Occipital lobe (tissue), 2 donors: ENCODE data around the gene KIF25. TPM values are rescaled to one million over a fixed set of nuclear protein-coding genes. Genes with fewer than 3 reads are reported as not detected.
A peak's percentile ranks its signal among the peaks of the same experiment; 100 is the strongest.

Experiments used
- DNase-seq: peaks from one replicate; lab custom pipeline; 2025; lab: John Stamatoyannopoulos, UW
- total RNA-seq: library from RNA; depleted of rRNA; stranded (reverse); fragments of >200 nt; gene quantifications from one replicate; pipeline ENCODE4 v1.2.3, GENCODE V29; 2014

KIF25 gene
- total RNA-seq, 1 donor from 2014 or later = not detected

DNA sequence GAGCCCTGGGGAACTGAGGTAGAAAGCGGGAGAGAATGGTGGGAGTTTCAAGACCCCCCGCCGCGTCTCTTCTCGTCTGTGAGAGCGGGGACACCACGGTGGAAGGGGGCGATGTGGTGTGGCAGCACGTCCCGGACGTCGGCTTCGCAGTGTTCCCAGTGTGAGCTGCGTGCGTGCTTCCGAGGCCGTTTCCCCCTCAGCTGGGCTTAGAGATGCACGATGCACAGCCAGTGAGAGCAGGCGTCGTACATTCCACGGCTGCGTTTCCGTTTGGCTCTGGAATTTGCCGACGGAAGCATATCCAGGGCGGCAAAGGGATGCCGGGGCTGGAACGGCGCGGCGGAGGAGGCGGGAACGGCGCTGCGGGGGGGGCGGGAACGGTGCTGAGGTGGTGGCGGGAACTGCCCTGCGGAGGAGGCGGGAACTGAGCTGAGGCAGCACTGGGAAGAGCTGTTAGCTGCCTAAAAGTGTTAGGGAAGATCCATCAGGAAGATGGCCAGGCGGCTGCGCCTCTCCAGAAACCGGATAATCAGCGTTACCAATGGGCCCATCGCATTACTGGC is 37.7 kb downstream of the KIF25 start:
- peak; percentile 34 for DNase-seq

DNA sequence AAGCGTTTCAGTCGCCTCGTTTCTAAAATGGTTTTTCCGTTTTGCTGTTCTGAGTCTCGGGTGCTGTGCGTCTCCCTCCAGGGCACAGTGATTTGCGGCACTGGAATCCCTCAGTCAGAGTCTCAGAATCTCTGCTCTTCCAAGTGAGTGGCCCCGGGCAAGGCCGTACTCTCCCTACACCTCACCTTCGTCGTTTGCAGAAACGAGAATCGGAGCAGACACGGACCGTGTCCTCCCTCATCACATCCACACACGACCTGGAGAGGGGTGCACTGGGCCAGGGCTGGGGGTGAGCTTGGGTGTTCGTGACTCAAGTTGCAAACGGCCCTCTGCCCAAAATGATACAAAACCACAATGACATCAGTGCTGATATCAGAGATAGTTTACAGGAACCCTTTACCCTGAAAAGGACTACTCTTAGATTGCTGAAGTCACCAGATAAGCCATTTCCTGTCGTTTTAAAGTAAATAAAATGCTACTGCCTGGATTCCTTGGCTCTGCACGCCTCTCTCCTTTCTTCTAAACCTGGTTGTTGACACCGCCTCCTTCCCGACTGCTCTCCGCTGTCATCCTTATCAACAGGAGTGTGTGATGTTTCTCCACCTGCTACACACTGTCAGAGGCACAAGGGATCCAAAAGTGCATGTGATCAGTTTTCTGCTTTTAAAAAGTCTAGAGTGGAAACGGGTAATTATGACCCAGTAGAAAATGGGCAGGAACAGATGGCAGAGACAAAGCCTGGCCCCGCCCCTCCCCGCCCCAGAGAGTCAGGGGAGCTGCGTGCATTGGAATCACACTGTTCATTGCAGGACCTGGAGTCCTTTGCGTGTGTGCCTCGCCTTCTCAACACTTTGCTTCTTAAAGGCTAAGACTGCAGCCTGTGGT is 38.4 kb downstream of the KIF25 start:
- DNase-seq = no peak

DNA sequence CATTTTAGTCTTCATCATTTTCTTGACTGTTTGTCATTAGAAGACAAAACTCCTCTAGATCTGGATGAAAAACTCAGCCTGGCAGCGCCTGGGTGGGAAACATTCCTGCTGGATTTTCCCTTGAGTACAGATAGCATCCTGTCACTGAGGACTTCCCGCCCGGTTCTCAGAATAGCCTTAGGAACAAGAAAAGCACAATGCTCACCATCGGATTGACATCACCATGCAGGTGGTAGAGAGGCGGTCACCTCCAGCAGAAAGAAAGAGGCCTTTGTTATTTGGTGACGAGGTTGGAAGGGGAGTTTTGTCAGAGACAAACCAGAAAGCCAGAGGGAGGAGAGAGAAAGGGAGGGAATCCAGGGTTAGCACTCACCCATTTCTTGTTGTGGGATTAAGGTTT is 39.8 kb downstream of the KIF25 start:
- DNase-seq = no peak

DNA sequence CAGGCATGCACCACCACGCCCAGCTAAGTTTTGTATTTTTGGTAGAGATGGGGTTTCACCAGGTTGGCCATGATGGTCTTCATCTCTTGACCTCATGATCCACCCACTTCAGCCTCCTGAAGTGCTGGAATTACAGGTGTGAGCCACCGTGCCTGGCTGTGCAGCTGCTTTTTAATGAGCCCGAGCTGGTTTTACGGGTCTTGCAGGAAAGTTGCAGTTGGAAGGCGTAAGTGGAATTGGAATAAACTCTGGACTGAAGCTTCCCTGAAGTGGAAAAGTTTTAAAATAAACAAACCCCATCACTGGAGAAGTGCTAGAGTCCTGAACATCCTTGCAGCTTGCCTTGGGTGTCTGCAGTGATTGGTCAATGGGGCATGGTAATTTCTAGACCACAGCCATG is 40.4 kb downstream of the KIF25 start:
- DNase-seq = no peak

DNA sequence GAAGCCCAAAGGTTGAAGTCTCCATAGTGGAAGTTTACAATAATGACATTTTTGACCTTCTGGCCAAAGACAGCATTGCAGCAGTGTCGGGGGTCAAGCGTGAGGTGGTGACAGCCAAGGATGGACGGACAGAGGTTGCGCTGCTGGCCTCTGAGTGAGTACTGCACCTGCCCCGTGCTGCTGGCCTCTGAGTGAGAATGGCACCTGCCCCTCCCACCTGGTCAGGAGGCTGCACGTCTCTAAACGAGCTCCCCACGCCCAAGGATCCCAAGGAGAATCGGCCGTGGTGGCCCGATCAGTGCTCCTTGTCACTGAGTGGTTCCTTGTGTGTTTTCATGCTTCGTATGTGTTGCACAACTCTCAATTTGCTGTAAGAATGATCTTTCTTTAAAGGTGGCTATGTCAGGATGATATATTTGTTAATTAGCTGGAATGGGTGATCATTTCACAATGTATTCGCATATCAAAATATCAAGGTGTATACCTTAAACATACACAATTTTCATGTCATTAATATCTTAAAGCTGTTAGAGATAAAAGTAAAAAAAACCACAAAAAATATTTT is 41.2 kb downstream of the KIF25 start:
- no peak for DNase-seq

DNA sequence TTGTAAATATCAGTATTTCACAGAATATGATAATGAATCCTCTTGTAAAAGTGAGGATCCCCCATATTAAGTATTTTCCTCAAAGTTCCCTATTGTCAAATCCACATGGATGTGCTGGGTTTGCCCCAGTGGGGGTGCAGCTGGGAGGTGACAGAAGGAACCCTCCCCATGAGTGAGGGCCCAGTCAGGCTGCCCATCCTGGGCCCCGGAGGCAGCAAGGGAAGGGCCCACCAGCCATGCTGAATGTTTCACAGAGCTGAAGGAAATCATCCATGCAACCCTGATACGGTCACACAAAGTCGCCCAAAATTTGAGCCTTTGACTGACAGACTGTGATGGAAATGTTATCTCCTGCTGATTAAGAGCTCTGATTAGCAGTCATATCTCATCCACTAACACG is 41.8 kb downstream of the KIF25 start:
- no peak for DNase-seq

DNA sequence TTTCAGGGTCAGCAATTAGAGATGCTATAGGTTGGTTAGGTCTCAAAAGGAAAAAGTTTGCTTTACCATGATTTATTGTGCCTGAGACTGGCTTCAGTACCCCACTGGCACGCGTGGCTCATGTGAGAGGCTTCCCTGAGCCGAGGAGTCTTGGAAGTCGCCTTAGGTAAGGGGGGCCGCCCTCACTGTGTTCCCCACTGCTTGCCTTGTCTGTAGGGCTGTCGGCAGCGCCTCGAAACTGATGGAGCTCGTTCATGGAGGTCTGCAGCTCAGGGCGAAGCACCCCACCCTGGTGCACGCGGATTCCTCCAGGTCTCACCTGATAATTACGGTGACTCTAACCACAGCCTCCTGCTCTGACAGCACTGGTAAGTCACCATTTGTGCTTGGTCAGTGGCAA is 42.4 kb downstream of the KIF25 start:
- DNase-seq = no peak

DNA sequence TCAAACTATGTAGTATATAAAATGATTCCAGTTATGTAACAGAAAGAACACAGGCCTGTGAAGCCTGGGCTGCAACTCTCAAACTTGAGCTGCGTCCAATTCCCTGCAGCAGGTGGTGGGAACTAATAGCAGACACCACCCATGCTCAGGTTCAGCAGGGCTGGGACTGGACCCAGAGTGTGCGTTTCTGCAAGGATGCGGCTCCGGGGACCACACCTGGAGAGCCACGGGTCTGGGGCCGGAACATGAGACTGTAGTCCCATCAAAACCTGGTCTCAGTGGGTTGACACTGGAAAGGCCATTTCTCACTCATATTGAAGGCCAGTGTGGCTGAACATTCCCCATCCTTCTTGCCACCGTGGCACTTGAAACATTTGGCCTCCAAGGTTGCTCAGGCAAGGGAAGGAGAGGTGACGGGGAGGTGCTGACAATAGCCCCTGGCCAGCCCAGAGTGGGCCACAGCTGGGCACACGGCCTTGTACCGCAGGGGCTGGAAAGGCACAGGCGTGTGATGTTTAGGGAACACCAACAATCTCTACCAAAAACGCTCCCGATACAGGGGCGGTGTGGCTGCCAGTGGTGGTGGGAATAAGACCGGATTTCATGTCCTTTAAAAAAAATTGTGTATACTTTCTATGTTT is 43.5 kb downstream of the KIF25 start:
- DNase-seq = no peak

DNA sequence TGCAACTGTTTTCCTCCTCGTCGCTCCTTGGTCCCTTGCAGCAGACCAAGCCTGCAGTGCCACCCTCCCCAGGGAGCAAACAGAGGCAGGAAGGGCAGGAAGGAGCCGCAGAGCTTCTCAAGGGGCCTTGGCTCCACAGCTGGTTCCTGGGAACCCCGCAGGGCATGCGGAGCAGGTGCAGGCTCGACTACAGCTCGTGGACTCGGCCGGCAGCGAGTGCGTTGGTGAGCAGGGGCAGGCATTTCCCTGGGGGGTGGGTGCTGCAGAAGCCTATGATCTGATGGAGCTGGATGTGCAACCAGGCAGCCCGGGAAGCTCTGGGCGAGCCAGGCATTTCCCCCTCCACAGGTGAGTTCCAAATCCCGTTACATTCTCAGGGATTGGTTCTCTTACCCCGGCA is 44.5 kb downstream of the KIF25 start:
- DNase-seq = no peak

DNA sequence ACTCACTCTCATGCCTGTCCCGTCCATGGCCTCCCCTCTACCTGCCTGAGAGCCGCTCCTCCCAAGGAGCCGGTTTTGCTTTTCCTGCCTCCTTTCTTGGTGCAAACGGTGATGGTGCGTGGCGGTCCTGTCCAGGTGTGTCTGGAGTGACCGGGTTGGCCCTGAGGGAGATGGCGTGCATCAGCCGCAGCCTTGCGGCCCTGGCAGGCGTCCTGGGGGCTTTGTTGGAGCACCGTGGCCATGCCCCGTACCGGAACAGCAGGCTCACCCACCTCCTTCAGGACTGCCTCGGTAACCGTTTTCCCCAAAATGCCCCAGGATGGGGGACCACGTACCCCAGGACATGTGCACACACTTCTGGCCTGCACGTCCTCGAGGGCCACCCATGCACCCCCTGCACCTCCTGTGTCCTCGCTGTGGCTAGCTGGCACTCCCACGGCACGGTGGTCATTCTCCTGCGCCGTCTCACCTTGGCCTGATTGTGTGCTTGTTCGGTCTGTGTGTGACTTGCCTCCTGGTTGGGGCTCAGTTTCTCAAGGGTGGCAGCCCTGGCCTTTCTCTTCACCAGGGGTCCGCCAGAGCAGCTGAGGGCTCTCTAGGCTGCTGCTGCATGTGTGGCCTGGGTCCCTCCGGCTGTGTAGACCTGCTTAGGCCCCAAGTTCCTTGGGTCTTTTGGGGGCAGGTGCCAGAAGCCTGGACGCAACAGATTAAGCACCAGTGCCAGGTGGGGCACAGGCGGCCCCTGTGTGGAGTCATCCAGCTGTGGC is 45.1 kb downstream of the KIF25 start:
- DNase-seq = no peak

DNA sequence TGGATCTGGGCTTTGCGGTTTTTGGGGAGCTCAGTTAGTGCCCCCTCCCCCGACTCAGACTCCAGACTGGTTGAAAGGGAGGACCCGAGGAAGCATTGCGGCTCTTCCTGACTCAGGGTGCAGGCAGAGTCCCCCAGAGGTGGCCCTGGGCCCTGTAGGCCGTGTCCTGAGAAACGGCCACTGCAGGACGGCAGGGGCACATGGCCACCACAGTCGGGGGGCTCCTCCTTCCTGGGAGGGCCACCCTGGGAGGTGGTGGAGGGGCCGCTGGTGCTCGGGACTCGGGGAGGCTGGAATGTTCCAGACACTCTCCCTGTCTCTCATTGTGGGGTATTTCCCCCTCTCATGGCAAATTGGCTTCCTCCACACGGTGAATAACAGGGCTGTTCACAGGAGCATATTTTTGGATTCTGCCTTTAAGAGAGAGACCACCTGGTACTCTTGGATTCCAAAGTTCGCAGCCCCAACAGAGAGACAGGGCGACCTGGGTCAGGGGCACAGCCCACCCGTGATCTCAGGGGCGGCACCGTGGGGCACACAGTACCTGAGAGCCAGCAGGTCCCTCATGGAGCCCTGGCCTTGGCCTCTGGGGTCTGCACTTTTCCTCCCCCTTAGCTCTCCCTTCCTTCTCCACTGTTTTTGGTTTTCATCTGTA is 45.8 kb downstream of the KIF25 start:
- no peak for DNase-seq

DNA sequence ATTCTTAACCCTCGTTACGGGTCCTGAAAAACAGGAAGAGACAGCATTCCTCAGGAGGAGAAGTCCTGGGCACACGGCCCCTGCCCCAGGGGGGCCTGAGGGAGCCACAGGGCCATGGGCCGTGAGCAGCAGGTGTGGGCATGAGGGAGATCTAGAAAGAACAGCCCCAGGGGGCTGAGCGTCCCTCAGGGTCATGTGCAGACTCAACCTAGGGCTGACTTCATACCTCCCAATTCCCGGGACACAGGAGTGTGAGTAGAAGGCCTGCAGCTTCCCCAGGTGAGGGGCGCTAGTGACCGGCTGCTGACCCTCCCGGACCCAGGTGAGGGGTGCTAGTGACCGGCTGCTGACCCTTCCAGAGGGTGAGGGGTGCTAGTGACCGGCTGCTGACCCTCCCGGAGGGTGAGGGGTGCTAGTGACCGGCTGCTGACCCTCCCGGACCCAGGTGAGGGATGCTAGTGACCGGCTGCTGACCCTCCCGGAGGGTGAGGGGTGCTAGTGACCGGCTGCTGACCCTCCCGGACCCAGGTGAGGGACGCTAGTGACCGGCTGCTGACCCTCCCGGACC is 46.5 kb downstream of the KIF25 start:
- no peak for DNase-seq

DNA sequence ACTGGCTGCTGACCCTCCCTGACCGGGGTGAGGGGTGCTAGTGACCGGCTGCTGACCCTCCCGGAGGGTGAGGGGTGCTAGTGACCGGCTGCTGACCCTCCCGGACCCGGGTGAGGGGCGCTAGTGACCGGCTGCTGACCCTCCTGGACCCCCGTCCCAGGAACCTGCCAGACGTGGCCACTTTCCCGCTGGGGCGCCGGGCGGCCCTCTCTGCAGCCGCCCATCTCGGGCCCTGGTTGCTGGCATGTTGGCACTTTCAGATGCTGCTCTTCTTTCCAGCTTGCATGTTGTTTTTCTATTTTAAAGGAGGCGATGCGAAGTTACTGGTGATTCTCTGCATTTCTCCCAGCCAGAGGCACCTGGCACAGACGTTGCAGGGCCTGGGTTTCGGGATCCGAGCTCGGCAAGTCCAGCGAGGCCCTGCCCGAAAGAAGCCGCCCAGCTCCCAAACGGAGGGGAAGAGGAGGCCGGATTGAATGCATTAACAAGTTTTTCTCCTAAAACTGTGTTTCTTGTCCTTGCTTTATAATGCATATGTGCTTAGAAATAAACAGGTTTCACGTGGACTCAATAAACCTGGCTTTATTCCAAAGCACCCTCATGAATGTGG is 47.2 kb downstream of the KIF25 start:
- no peak for DNase-seq

DNA sequence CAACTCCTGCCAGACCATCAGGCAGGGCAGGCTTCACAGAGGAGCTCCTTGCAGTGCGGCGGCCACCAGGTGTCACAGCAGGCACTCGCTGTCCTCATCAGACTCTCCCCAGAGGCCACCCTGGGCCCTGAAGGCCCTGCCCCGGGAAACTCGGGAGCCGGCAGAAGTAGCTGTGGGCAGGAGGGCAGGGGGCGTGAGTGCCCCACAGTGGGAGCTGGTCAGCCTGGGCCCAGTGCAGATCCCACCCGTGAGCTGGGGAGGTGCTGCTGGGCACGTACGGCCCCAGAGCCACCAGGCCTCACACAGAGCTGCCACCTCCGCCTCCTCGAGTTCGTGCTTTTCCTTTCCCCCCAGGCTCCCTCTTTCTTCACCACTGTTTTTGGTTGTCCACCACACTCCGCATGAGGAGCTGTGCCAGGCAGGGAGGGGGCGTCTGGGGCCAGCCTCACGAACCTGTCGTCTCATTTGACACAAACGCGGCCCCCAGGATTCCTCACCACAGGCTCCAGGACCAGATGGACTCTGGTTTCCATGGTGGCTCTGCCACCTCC is 47.7 kb downstream of the KIF25 start:
- no peak for DNase-seq

DNA sequence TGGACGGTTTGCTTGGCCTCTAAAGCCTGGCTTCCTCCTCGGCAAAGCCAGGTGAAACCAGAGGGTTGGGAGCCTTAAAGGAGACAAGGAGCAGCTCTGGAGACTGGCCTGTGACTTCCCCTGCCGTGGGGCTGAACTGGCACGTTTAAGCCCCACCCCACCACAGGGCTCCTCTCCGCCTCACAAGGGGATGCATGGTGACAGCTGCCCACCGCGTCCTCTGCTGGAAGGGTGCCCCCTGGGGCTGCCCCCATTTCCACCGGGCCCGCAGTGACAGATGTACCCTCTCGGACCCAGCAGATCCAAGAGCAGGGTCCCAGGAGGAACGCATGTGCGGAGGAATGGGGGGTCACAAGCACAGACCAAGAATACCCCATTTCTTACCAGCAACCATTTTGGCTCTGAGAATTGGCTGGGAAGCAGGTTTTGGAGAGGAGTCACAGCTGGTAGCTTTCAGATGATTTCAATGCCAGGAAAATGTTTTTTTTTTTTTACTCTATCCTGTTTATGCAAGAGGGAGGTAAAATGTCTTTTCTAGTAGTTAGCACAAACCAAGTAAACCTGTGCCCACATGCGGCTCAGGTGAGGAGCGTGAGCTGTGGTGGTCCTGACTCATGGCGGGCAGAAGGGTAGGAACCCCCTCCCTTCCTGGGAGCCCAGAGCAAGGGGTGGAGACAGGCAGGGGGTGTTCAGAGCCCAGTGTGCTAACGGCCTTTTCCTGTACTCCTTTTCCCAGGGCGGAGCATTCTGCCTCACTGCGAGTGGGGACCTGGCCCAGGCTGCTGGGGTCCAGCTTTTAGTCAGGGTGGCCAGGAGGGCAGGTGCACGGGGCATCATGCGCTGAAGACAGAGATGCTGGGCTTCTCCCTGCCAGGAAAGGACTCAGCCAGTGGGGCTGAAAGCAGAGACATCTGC is 48.5 kb downstream of the KIF25 start:
- DNase-seq = no peak

DNA sequence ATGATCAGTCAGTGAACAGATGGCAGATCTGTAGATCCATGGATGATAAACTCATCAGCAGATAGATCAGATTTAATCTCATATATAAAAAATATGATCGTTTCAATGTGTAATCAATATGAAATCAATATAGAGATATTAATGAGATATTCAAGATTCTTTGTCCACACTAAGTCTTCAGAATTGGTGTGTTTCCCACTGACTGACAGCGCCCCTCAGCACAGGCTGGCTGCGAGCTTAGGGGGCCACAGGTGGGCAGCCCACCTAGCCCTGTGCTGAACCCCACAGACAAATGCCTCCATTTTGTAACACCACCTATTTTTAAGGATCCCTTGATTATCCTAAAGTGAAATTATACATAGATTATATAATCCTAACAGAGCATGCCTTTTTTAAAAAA is 49.2 kb downstream of the KIF25 start:
- DNase-seq = no peak

DNA sequence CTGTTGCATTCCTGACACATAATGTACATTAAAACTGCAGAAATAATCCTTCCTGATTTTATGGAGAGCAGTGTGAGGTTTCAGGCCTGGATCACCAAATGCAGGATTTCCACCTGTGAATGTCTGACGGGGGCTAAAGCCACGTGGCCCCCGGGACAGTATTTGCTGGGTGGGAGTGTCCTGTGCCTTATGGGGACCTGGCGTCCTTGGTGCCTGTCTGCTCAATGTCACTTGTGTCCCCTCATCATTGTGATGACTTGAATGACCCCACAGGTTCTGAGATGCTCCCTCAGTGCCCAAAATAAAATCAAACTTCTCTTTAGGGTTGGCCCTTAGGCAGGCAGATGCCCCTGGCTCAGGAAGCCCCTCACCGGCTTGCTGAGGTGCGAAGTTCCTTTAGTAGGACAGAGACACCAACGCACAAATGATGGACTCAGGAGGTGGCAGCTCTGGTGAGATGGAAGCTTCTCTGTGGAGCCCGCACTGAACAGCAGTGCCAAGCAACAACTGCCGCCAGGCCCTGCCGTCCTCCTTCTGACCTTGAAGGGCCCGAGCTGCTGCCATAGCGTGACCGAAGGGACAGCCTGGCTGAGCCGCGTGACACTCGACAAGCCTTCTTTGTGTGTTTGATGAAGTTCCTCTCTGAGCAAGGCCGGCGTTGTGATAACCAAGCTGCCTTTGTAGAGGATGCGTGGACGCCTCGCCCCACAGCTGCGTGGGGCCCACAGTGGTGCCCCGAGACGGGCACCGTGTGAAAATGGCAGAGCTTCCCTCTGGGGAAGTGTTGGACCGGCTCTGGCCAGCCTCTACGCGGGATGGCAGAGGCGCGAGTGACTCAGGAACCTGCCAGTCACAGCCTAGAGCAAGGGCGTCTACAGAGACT is 50.6 kb downstream of the KIF25 start:
- DNase-seq = peak; percentile 51

DNA sequence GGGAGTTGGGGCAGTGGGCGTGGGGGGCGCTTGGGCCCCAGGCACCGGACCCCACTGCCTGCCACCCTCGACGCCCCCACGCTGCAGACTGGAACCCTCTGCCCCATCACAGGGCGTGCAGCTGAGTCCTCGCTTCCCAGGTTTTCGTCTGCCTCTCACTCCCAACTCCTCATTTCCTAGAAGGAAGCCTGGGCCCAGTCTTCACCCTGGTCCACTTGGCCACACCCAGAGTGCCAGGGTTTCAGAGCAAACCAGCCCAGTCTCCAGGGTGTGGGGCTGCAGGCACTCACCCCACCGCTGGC is 51.2 kb downstream of the KIF25 start:
- DNase-seq = no peak
